ENCODE data around the gene C11orf91.

DNA sequence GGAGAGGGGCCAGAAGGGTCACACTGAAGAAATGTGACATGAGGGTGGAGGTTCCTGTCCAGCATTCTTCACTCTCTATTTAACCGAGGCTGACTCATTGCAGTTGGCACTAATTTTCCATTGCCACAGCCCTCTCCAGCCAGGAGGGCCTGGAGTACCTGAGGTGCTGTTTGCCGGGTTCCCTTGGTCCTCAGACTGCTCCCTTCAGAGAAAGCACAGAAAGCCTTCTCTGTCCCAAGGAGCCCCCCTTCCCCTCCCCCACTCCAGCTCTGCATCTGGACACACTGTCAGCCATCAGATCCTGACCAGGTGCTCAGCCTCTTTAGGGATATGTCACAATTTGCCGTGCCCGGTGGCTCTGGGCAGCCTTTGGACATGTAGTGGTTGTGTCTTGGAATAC, 3.2 kb upstream of the C11orf91 start:
- TF ChIP-seq CTCF (conservative IDR thresholded peaks at IDR 0.05 in 1 of 2, IDR thresholded peaks at IDR 0.05 in 1 of 2; ENCODE audit: extremely low read depth in 1 of 2, insufficient read depth in 1 of 2, low read depth in 1 of 2, low read length in 2 of 2) (no peak), EZH2 (IDR thresholded peaks at IDR 0.05; ENCODE audit: borderline replicate concordance, low read length) (no peak)

All from mammary epithelial cell (primary cell).